GM19035 (cell line): ENCODE measurements around the gene HNRNPM.
"Not testable (repeated sequence)": the region's sequence is repeated elsewhere in the genome, so short reads cannot be mapped to it uniquely, and the experiment has no call there.

Experiments used
- ATAC-seq: cut with Tn5 transposase; IDR thresholded peaks from one replicate; pipeline ENCODE4 v1.9.1; 2021; ENCODE audit not compliant: unreplicated experiment

Gene HNRNPM

DNA sequence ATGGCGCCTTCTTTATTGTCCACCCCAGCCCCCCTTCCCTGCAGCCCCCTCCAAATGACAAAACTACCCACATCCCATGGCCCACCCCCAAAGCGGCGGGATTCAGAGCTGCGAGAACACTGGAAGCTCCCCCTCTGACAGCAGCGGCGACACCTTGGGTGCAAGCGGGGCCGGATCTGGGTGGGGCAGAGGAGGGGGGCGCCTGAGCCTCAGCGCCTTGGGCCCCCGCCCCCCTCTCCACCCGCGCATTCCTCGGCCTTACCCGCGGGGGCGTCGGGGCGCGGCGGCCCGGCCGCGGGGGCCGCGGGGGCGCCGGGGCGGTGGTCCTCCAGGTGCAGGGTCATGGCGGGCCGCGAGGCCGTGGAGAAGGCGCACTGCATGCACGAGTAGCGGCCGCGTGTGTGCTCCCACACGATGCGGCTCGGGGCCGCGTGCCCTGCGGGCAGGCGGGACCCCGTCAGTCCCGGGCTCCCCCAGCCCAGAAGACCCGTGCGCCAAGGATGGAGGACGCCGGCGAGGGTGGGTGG lies 65.9 kb downstream of the HNRNPM start:
- ATAC-seq: no peak

DNA sequence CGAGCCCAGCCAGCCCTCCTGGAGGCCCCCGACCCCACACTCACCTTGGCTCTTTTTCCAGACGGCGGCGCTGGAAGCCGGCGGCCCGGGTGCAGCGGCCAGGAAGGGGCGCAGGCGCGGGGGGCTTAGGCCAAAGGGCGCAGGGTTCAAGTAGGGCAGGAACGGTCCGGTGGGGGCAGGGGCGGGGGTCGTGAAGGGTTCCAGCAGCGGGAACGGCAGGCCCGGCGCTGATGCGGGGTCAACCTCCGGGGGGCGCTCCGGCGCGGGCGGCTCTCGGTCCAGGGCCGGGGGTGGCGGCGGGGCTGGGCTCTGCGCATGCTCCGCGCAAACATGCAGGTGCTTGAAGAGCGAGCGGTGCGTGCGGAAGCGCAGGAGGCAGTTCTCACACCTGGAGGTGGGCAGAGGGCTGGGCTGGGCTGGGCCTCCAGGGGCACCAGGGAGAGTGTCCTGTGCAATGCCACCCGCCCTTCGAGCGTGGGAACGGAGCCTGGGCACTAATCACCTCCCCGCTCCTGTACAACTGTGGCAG lies 66.9 kb downstream of the HNRNPM start:
- ATAC-seq: no peak

DNA sequence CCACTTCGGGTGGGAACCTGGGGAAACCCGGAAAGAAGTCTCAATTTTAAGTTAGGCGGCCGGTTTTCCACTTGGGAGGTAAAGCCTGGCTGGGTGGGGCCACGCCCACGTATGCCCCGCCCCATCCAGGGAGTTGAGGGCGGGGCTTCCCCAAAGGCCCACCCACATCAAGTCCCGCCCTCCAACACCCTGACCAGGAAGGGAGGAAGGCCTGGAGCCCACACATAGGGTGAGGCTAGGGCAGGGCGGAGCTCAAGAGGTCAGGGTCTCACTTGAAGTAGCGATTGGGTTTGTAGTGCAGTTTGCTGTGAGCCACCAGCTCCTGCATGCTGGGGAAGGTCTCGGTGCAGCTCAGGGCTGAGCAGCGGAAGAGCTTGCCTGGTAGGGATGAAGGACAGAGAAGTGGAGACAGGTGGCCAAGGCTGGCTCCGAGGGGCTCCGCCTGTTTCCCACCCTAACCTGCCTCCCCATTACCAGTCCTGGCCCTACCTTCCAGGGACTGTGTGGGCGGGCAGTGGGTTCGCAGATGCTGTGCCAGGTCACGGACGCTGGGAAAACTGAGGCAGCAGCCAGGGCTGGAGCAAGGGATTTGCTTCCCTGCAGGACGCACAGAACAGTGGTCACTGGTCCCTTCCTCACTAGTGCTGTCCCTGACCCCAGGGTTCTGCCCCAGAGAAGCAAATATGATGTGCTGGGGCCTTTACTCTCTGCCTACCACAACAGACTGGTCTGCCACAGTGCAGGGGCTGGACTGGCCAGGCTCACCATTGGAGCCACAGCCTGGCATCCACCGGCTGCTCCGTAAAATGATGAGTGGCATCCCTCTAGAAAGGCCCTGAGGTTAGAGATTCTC lies 67.6 kb downstream of the HNRNPM start:
- ATAC-seq: no peak

DNA sequence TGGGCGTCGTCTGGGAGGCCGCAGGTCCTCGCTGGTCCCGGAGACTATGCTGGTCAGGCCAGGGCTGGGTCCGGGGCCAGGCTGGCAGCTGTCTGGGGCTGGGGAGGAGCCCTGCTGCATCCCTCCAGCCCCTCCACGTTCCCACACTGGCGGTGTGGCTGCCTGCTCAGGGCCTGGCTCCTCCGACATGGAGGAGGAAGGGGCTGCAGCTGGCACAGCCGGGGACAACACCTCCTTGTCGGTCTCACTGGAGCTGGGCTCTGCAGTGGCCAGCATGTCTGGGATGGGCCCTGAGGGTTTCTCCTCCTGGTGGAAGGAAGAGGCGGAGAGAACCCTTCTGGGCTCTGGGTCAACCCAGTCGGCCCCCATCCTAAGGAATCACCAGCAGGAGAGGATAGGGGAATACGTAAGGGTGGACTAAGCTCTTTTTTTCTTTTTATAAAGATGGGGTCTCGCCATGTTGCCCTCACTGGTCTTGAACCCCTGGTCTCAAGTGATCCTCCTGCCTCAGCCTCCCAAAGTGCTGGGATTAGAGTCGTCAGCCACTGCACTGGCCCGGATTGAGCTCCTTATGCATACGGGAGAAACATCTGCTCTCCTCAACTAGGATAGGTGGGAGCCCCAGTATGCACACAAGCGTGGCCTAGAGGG lies 68.4 kb downstream of the HNRNPM start:
- no peak for ATAC-seq

DNA sequence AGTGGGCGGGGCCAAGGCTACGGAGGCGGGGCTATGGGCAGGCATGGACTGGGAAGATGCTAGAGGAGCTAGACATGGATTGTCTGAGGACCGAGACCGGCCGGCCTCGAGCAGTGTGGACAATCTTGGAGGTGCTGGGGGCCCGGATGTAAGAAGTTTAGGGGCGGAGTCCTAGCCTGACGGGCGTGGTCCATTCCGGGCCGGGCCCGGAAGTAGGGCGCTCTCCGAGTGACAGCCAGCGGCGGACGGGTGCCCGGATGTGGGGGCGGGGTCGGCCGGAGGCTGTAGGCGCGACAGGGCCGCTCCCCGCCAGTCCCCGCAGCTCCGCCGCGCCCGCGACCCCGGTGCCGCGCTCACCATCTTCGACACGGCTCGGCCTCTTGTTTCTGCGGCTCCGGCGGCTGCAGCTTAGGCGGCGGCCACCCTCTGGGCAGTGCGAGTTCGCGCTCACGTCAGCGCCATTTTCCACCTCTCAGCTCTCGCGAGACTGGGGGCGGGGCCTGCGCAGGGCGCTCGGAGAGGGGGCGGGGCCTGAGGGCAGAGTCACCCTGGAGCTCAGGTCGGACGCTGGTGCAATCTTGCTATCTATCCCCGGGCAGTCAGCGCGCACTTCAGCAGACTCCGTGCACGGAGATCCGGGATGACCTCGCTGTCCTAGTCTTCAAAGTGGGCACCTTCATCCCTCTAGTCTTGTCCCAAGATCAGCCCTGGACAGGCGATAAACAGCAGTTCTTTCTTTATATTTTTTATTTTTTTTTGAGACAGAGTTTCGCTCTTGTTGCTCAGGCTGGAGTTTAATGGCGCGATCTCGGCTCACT lies 69.1 kb downstream of the HNRNPM start, which contains the start of gene ZNF414:
TSS of gene ZNF414 (minus strand) at position 481 of the 818 bp plus-strand sequence. CDS start at position 360, 121 bp downstream.
- peak; percentile 84 for ATAC-seq

DNA sequence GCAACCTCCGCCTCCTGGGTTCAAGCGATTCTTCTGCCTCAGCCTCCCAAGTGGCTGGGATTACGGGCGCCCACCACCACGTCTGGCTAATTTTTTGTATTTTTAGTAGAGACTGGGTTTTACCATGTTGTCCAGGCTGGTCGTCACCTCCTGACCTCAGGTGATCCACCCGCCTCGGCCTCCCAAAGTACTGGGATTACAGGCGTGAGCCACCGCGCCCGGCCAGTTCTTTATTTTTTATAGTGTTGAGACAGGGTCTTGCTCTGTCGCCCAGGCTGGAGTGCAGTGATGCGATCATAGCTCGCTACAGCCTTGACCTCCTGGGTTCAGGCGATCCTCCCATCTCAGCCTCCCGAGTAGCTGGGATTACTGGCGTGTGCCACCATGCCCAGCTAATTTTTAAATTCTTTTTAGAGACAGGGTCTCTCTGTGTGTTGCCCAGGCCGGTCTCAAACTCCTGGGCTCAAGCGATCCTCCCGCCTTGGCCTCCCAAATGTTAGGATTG lies 69.8 kb downstream of the HNRNPM start:
- not testable (repeated sequence) for ATAC-seq

DNA sequence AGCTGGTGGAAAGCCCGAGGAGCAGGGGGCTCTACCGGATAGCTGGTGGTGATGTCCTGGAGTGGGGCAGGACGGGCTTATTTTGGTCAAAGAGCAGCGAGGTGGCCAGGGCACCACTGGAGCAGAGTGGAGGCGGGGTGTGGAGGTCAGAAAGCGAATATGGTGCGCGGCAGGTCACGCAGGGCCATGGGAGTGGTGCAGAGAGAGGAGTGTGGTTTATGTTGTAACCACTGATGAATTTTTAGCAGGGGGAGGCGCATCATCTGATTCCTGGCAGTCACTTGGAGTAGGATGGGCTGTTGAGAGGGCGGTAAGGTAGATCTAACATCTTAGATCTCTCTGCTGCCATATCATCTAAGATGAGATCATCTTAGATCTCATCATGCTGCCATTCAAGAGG lies 70.5 kb downstream of the HNRNPM start:
- ATAC-seq: no peak

DNA sequence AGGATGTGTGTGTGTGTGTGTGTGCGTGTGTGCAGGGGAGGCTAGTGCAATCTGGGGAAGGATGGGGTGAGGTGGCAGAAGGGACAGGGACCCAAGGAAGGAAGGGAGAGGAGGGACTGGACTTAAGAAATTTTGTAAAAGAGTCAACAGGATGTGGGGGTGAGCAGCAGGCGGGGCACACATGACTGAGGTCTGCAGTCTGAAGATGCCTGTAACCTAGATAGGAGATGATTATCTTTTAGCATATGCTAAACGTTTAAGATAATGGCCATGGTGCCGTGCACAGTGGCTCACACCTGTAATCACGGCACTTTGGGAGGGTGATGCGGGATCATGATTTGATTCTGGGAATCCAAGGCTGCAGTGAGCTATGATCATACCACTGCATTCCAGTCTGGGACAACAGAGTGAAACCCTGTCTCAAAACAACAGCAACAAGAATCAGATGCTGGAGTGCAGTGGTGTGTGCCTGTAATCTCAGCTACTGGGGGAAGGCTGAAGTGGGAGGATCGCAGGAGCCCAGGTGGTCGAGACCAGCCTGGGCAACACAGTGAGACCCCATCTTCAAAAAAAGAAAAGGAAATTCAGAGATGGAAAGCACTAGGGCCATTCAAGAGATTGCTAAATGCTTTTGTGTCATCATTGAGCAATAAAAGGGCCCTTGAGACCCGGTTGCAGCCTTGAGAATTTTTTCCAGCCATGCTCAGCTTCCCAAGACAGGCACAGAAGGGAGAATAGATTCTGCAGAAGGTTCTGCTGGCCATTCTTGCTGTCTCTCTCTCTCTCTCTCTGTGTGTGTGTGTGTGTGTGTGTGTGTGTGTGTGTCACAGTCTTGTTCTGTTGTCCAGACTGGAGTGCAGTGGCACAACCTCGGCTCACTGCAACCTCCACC lies 73.0 kb downstream of the HNRNPM start:
- ATAC-seq: no peak

DNA sequence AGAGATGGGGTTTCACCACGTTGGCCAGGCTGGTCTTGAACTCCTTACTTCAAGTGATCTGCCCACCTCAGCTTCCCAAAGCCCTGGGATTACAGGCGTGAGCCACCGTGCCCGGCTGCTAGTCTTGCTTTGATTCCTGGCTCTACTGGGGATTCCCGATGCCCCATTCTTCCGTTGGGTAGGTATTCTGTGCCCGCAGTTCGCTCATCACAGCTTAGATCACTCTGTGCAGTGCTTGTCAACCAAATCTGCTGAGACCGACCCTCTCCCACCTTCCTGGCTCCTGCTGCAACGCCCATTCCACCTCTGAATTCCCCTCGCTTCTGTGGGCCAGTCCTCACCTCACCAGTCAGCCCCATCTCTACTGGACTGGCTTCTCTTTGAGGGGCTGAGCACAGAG lies 73.8 kb downstream of the HNRNPM start:
- ATAC-seq: no peak

DNA sequence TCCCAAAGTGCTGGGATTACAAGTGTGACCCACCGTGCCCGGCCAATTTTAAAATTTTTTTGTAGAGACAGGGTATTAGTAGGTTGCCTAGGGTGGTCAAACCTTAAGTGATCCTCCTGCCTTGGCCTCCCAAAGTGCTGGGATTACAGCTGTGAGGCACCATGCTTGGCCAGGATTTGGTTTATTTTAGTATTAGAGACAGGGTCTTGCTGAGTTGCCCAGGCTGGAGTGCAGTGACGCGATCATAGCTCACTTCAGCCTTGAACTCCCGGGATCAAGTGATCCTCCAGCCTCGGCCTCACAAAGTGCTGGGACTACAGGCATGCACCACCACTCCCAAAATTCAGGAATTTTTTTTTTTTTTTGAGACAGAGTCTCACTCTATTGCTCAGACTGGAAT lies 74.6 kb downstream of the HNRNPM start:
- no peak for ATAC-seq

DNA sequence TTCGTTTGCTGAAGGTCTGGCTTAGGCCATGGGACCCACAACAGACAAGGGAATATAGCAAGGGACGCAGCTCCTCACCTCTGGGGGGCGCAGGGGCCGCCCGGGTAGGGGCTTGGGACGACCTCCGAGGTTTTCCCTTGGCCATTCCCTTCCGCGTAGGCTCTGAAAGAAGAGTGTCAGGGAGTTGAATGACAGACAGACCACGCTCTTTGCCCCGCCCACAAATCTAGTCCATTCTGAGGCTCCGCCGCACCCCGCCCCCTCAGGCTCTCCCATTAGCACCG lies 80.6 kb downstream of the HNRNPM start:
- no peak for ATAC-seq

DNA sequence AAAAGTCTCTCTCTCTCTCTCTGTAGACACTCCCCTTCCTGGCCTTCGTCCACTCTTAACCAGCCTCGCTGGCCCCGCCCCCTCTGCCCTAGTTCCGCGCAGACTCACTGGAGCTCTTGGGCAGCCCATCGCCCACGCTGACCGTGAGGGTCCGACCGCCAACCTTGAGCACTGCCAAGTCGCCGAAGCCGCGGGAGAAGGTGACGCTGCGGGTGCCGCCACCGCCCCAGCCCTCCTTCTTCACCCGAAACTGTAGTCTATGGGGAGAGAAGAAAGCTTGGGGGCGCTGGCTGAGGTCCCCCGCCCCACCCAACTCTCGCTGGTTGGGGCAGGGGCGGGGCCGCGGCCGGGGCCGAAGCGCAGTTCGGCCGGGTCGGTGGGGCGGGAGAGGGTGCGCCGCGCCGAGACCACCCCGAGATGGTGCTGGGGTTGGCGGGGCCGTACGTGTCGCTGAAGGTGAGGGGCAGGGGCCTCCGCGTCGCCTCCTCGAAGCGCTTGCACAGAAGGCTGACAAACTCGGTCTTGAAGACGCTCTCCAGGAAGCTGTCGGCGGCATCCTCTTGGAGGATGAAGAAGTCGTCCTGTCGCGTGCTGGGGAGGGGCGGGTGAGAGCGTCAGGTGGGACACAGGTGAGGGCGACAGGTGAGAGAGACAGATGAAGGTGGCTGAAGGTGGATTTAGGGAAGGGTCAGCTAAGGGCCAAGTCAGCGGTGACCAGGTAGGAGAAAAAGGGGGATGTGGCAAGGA lies 81.7 kb downstream of the HNRNPM start:
- no peak for ATAC-seq

DNA sequence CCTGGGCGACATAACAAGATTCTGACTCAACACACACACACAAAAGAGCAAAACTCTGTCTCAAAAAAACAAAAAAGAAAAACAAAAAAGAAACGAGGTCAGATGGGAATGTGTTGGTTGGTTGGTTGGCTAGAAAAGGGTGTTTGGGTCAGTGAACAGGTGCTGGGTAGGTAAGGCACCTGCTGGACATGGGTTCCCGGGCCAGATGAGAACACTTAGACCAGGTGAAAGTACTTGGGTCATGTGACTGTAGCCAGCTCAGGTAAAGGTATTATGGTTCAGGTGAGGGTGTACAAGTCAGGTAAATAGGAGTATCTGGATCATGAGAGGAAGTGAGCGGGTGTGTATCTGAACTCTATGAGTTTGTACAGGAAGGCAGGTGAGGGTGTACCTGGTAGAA lies 83.7 kb downstream of the HNRNPM start:
- ATAC-seq: no peak

DNA sequence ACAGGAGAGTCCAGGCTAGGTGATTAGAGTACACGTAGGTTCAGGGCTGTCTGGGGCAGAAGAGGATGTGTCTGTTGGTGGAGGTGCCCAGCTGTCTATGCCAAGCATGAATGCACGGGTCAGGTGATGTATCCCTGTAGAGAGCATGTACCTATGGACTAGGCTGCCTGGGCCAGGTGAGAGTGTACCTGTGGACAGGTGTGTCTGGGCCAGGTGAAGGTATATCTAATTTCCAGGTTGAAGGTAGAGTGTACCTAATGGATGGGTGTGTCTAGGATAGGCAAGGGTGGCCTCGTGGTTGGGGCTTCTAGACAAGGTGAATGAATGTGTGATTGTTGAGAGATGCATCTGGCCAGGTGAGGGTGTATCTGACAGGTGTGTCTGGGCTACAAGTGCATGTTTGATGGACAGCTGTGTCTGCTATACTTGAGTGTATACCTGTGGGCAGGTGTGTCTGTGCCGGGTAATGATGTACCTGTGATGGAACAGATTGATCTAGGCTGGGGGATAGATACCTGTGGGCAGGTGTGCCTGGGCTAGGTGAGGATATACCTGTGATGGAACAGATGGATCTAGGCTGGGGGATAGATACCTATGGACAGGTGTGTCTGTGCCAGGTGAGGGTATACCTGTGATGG lies 84.7 kb downstream of the HNRNPM start:
- ATAC-seq: no peak

DNA sequence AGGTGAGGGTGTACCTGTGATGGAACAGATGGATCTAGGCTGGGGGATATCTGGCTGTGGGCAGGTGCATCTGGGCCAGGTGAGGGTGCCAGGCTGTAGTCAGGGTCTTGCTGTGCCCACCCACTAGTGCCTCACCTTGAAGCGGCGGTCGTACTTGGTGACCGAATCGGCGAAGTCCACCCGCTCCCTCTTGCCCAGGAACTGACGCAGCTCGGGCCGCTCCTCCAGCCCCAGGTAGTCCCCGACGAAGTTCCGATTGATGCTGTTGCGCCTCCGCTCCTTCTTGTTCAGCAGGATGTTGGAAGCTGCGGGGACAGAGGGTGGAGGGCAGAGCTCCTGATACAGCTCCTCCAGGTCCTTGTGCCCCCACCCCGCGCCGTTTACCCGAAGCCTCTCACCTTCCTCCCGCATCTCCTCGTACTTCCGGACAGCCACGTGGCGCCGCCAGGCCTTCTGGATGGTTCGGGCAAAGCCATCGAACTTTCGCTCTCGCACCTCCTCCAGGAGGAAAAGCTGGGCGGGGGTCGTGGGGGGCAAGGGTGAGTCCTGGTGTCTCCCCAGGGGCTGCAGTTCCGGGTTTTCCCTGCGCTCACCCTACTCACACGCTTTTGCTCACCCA lies 85.4 kb downstream of the HNRNPM start:
- ATAC-seq: no peak

DNA sequence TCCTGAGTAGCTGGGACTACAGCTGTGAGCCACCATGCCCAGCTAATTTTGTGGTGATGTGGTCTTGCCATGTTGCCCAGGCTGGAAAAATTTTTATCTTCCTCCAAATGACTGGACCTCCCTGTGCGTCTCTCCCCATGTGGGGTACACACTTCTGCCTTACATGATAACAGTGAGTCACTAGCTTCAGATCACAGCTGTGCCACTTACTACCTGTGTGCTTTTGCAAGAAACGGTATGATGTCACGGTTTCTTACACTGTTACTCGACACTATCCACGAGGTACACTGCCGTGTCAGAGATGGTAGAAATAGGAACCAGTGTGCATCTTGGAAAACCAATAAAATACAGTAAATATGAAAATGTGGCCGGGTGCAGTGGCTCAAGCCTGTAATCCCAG lies 86.7 kb downstream of the HNRNPM start:
- no peak for ATAC-seq

DNA sequence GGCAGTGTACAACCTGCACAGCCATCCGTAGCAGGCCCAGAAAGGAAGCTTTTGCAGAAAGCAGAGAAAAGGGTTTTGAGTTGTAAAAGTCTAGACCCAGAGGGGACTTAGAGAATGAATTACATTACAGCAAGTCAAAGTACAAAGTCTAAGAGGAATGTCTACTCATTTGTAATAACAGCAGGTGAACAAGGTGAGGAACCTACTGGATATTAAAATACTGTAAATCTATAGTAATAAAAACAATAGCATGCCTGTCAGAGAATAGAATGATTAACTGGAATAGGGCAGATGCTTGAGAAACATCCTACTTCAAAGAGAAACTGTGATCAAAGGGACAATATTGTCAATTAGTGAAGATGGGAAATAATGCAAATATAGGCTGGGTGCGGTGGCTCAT lies 87.5 kb downstream of the HNRNPM start:
- ATAC-seq: no peak

DNA sequence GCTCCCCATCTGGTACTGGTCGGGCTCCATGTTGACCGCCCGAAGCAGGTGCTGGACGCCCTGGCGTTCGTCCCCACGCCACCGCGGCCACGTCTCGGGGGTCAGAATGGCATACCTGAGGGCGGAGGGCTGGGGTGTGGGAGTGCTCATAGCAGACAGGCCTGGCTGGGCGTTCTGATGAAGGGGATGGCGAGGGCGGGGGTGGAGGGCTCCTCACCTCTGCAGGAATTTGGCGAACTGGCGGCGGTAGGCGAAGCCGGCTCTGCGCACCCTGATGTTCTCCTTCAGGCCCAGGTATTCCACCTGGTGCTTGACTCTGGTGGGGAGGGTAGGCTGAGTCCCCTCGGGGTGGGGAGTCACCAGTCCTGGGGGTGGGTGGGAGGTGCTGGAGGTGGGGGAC lies 91.5 kb downstream of the HNRNPM start:
- ATAC-seq: no peak

DNA sequence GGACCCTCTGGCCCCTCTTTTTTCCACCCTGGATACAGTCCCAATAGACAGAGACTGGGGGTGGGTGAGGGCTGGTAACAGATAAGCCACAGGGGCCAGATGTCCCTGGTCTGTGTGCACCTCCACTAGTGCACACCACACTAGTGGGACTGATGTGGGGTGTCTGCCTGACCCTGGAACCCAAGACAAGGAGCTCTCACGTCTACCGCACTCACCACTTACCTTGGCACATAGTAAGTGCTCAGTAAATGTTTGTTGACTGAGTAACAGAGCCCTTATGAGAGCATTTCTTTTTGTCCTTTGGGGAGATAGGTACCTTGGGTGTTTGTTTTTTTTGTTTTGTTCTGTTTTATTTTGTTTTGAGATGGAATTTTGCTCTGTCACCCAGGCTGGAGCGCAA lies 92.3 kb downstream of the HNRNPM start:
- ATAC-seq: no peak
